Anterior cingulate cortex (tissue), 58 donors: ENCODE results near the gene CLEC18B.
"Not testable (repeated sequence)": the region's sequence is repeated elsewhere in the genome, so short reads cannot be mapped to it uniquely, and the experiment has no call there.

ENCODE experiments used
- DNase-seq, 58 donors: peaks; one replicate each; lab custom pipeline; 2025; lab: John Stamatoyannopoulos, UW

The CLEC18B gene

DNA sequence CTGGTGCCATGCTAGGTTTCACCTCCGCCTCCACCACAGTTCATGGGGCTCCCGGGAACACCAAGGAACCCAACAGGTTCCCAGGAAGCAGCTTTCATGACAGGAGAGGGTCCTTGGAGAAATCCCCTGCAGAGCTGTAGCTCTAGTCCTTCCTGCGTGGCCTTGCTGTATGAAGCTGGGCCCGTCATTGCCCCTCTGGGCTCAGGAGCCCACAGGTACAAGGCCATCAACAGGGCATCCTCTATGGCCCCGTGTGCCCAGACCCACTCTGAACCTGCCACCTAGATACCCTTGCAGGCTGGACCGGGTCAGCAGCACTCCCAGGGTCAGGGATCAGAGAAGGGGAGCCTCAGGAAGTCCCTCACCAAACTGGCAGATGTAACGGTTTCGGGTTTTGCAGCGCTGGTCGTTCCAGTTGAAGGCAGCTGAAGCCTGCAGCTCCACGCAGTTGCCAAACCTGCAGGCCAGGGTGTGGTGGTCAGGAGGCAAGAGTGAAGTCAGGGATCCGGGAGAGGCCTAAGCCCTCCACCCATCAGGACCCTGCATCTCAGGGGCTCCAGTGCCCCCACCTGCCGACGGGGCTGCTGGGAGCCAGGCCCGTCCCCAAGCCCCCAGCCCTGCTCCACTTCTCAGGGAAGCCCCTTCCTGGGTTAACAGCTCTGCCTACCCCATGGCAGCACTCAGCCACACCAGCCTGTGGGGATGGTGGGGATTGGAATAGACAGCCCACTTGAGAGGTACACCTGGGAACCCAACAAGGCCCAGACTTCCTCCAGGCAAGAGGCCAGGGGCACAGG, 11.9 kb downstream of the CLEC18B start:
- DNase-seq = not testable (repeated sequence)

DNA sequence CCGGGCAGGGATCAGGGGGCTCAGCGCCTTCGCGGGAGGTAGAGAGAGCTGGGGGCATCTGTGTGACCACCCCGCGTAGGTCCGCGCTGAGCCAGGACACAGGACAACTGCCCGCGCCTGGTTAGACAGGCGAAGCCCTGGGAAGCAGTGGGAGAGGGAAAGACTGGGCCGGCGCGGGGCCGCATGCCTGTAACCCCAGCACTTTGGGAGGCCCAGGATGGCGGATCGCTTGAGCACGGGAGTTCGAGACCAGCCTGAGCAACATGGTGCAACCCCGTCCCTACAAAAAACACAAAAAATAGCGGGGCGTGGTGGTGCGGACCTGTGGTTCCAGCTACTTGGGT, 13.9 kb downstream of the CLEC18B start:
- DNase-seq = not testable (repeated sequence)

DNA sequence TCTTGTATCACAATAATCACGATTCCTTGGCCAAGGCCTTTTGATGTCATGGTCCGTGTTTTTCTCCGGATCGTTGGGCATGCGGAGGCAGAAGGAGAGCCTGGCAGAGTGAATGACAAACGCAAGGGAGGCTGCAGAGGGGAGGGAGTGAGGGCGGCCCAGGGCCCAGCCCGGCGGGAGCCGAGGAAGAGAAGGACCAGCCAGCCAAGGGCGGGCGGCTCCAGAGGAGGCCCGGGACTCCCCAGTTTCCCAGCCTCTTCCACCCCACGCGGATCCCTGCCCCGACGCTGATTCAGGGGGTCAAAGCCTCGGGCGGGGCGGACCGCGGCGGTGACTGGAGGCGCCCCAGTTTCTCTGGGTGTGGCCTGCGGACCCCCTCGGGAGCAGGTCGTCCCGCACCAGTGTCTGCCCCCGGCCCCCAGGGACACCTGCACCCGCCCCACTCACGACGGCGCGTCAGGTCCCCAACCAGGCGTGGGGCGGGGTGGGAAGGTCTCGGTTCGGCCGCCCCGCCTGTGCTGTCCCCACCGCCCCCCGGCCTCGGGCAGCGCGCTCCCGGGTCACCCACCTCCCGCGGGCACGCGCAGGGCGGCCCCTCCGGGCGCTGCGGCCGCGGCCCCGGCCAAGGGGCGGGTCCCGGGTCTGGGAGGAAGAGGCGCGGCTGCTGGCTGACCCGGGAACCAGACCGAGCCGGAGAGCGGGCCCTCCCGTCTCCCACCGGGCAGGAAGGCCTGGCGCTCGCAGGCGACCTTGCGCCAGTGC, 14.5 kb downstream of the CLEC18B start:
- not testable (repeated sequence) for DNase-seq

DNA sequence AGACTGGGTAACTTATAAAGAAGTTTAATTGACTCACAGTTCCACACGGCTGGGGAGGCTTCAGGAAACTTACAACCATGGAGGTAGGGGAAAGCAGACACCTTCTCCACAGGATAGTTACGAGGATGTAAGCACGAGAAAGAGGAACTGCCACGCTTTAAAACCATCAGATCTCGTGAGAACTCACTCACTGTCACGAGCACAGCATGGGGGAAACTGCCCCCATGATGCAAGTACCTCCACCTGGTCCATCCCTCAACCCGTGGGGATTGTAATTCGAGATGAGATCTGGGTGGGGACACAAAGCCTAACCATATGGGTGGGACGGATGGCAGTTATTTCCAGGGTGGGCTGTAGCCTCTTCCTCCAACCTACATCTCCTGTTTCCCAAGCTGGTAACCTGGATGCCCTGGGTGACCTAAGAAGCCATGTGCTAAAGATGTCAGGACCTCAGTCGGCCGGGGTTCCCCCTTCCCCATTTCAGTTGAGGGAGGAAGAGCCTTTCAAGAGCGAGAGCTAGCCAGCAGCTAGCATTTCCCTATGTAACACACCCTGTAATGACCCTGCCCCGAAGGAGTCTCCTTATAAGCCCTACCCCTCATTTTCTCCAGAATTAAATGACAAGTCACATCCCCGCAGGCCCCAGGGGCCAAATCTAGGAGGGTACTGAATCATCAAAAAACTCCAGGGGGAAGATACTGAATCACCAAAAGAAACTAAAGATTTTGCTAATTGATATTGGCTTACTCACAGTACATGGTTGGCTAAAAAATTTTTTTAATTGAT, 16.9 kb downstream of the CLEC18B start:
- DNase-seq = not testable (repeated sequence)

DNA sequence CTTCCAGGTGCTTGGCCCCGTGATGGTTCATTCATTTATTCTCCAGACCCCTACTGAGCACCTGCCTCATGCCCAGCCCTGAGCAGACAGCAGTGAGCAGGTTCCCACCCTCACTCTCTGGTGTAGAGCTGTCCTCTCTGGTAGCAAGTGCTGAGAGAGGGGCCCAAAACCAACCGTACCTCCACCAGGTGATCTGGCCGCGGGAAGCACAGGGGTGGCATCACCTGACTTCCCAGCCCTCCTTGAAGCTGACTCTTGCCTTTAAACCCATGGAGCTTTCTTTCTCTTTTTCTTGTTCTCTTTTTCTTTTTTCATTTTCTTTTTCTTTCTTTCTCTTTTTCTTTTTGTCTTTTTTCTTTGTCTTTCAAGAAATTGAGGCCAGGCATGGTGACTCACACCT, 21.0 kb downstream of the CLEC18B start:
- not testable (repeated sequence) for DNase-seq

DNA sequence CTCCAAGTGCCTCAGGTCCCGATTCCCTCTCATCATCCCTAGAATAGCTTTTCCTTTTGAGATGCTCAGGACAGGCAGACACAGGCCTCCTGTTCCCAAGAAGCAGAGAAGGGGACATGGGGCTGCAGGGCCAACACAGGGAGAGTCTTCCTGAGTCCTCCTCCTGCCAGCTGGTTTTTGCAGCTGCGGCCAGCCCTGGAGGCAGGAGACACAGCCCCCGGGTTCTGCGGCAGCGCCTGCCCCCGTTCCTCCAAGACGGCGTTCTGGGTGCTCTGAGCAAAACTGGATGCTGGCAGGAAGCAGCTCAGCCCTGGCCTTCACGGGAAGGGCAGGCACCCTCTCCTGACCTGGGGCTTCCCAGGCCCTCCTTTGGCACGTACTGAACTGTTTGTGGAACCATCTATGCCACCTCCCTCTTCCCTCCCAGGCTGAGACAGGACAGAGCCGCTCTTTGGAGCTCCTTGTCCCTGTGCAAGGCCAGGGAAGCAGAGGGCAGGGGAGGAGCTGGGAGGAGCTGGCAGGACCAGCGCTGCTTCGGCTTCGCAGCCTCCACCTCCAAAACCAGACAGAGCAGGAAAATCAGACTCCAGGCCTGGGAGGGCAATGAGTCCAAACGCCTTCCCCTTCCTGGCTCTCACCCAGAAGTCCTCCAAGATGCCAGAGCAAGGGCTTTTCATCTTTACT, 22.9 kb downstream of the CLEC18B start:
- peak in 2 of 58 donors; percentile 11 to 20 for DNase-seq

DNA sequence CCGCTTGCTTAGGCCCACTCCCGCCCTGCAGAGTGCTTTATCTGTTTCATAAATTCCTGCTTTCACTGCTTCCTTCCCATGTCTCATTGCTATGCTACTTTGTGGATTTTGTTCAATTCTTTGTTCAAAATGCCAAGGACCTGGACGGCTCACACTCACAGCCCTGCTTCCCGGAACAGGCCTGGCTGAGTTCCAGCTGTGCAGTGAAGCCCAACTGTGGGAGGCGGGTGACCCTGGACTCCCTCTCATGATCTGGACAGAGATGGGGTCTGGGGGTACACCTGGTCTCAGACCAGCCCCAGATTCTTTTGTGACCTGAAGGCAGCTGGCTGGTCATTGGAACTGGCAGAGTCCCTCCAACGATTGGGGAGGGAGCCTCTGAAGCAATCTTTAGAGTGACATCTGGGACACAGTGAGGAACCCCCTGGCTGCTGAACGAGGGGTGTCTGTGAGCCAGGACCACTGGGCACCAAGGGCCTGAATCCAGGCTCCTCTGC, 24.7 kb downstream of the CLEC18B start:
- DNase-seq = peak in 18 of 58 donors; percentile 18 to 82 (median 38)

DNA sequence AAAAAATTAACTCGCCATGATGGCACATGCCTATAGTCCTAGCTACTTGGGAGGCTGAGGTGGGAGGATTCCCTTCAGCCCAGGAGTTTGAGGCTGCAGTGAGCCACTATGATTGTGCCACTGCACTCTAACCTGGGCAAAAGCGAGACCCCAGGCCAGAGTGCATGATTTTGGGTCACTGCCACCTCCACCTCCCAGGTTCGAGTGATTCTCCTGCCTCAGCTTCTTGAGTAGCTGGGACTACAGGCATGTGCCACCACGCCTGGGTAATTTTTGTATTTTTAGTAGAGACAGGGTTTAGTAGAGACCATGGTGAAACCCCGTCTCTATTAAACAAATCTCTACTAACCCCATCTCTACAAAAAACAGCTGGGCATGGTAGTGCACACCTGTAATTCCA, 26.7 kb downstream of the CLEC18B start:
- not testable (repeated sequence) for DNase-seq

DNA sequence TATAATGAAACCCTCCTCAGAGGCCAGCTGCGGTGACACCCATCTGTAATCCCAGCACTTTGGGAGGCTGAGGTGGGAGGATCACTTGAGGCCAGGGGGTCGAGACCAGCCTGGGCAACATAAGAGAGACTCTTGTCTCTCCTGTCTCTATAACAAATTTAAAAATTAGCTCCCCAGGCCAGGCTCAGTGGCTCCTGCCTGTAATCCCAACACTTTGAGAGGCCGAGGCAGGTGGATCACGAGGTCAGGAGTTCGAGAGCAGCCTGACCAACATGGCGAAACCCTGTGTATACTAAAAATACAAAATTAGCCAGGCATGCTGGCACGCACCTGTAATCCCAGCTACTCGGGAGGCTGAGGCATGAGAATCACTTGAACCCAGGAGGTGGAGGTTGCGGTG, 27.1 kb downstream of the CLEC18B start:
- not testable (repeated sequence) for DNase-seq

DNA sequence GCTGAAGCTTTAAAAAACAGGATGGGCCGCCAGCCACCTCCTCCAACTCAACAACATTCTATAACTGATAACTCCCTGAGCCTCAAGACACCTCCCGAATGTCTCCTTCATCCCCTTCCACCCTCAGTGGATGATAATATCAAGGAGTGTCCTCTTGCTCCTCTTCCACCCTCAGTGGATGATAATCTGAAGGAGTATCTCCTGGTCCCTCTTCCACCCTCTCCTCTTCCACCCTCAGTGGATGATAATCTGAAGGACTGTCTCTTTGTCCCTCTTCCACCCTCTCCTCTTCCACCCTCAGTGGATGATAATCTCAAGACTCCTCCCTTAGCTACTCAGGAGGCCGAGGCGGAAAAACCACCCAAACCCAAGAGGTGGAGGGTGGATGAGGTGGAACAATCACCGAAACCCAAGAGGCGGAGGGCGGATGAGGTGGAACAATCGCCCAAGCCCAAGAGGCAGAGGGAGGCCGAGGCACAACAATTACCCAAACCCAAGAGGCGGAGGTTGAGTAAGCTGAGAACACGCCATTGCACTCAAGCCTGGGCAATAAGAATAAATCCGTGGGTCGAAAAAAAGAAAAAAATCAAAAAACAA, 29.7 kb downstream of the CLEC18B start:
- not testable (repeated sequence) for DNase-seq

DNA sequence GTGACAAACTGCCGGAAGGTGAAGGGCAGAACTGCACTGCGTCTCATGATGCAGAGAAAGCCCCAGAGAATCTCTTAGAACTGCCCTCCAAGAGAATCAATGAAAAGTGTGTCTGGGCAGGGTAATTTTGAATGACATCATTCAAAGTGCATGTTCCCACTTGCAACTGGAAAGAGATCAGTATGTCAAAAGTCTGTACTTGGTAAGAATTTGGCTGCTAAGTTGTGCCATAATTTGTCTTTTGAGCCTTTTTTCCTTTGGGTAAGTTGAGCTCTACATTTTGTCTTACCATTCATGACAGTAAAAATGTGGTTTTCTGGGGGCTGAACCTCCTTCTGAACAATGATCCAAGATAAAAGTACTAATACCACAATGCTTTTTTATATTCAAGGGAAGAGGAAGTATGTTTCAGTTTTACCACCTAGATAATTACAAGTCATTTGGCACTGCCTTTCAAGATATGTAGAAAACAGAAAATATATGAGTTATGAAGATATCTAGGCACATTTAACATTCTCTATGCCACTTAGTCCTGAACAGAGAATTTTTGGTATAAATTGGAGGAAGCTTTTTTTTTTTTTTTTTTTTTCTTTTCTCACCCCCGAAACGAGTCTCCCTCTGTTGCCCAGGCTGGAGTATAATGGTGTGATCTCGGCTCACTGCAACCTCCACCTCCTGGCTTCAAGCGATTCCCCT, 38.8 kb downstream of the CLEC18B start:
- not testable (repeated sequence) for DNase-seq

DNA sequence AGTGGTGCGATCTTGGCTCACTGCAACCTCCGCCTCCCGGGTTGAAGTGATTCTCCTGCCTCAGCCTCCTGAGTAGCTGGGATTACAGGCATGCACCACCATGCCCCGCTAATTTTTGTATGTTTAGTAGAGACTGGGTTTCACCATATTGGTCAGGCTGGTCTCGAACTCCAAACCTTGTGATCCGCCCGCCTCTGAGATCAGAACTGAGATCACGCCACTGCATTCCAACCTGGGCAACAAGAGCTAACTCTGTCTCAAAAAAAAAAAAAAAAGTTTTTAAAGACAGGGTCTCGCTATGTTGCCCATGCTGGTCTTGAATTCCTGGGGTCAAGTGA, 47.5 kb downstream of the CLEC18B start:
- DNase-seq = not testable (repeated sequence)

DNA sequence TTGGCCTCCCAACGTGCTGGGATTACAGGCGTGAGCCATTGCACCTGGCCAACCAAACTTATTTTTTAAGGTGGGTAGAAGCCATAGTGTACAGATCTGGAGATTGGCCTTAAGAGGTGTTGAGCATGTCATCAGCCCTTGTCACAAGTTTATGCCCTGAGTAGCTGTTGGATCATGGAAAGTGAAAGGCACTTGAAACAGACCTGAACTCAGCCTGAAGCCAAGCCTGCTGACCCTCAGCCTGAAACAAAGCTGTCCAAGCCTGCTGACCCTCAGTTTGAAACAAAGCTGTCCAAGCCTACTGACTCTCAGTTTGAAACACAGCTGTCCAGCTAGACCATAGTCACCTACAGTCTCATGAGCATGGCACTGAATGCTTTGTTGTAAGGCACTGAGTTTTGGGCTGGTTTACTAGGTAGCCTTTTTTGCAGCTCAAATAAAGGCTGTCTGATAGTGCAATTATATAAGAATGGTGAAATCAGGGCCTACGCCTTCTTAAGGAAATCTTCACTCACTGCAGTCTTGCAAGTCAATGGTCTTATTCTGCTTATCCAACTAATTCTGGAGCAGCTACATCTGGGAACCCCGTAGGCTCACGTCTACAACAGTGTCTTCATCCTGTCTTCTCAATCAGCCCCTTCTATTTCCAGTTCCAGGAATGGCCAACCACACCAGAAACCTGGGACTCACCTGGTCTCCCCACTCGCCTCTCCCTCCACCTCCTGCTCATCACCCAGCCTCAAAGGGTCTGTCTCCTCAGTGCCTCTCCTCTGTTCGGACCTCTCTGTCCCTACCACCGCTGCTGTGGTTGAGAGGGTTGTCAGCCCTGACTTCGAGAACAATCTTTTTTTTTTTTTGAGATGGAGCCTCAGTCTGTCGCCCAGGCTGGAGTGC, 48.1 kb downstream of the CLEC18B start:
- no peak for DNase-seq

DNA sequence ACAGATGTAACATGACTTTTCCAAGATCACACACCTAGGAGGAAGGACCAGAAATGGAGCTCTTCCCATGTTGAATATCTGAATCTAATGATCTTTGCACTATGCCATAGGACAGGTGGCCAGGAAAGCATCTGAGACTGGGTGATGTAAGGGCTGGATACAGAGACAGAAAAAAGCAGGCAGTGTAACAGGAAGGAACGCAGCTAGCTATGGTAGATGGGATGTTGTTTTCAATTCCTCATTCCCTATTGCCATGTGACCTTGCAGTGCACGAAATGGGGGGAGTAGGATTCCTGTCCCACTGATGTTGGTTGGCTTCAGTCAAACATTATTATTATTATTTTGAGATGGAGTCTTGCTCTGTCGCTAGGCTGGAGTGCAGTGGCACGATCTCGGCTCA, 48.9 kb downstream of the CLEC18B start:
- DNase-seq = no peak

DNA sequence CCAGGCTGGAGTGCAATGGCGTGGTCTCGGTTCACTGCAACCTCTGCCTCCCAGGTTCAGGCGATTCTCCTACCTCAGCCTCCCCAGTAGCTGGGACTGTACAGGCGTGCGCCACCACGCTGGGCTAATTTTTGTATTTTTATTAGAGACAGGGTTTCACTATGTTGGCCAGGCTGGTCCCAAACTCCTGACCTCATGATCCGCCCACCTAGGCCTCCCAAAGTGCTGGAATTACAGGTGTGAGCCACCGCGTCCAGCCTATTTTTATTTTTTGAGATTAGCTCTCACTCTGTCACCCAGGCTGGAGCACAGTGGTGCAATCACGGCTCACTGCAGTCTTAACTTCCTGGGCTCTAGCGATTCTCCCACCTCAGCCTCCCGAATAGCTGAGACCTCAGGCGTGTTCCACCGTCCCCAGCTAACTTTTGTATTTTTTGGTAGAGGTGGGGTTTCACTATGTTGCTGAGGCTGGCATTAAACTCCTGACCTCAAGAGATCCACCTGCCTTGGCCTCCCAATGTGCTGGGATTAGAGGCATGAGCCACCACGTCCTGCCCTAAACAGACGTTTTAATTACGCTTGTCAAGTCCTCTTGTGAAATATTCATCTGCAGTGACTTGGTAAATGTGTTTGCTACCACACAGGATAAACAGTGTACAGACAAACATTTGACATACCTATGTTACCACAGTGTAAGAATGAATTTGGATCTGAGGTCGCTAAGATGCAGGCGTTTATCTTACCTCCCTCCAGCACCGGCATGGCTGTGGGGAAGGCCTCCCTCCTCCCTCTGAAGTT, 50.7 kb downstream of the CLEC18B start:
- DNase-seq = not testable (repeated sequence)

DNA sequence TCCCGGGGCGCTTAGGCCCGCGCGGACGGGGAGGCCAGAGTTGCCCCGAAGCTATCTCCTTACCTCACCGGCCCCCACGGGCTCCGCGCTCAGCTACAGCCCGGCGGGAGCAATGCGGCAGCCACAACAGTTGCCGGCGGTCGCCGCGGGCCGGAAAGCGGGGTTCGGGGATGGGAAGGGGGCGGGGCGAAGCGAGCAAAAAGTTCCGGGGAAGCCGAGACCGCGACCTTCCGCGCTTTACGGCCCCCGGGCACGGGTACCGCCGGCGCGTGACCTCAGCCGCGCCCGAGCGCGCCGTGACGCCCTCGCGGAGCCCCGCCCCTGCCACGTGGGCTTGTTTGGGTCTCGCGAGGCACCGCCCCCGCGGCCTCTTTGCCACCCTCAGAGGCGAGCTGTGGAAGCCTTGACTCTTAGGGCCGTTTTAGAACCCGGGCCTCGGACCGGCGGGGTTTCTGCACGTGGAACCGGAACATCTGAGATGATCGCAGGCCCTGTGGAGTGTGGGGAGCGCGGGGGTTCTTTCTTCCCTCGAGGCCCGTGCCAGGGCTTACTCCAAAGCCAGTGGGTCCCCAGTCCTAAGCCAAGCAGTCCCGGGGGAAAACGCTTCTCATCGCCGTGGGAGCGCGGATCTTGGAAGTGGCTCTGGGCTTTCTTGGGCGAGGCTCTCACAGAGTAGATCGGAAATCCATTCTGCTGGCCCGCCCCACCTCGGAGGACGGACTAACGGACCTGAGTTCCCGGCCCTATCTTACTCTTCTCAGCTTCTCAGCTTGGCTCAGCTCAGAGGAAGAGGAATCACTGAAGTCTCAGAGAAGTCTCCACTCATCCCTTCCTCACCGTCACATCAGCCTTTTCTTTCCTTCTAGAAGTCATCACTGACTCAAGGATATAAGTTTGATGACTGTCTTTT, 53.0 kb downstream of the CLEC18B start:
- peak; percentile 54 to 100 (median 94) for DNase-seq
